Loucy (cell line): ENCODE results near the gene STRC.
"Not testable (repeated sequence)": the region's sequence is repeated elsewhere in the genome, so short reads cannot be mapped to it uniquely, and the experiment has no call there.

Experiments
- H2AFZ ChIP-seq: fragments of 200-600 bp; sonication (generic); 2 replicates; pipeline ENCODE4 v1.6.0; 2016; ENCODE audit warnings: antibody characterized with exemption, mild to moderate bottlenecking, low read length, moderate library complexity
- H3F3A ChIP-seq: fragments of 200-600 bp; 2 replicates; pipeline ENCODE4 v1.6.0; 2016; ENCODE audit warnings: antibody characterized with exemption, low read depth, mild to moderate bottlenecking
- H3K27me3 ChIP-seq: fragments of 200-600 bp; sonication (generic); 2 replicates; pipeline ENCODE4 v1.6.1; 2014; ENCODE audit warnings: low read length, mild to moderate bottlenecking; ENCODE audit not compliant: insufficient read depth, poor library complexity, severe bottlenecking
- H3K36me3 ChIP-seq: fragments of 200-600 bp; sonication (generic); 2 replicates; pipeline ENCODE4 v1.6.1; 2016; ENCODE audit warnings: low read length; ENCODE audit not compliant: insufficient read depth
- H3K4me1 ChIP-seq: fragments of 200-600 bp; sonication (generic); 2 replicates; pipeline ENCODE4 v1.5.1; 2014; ENCODE audit warnings: low read length, mild to moderate bottlenecking; ENCODE audit not compliant: insufficient read depth, poor library complexity, severe bottlenecking
- H3K4me2 ChIP-seq: fragments of 200-600 bp; sonication (generic); 2 replicates; pipeline ENCODE4 v1.6.0; 2014; ENCODE audit warnings: antibody characterized with exemption, low read length, low read depth, mild to moderate bottlenecking; ENCODE audit not compliant: poor library complexity, severe bottlenecking
- H3K4me3 ChIP-seq: fragments of 200-600 bp; sonication (generic); 2 replicates; pipeline ENCODE4 v1.5.1; 2014; ENCODE audit warnings: low read length, mild to moderate bottlenecking, mixed read lengths; ENCODE audit not compliant: poor library complexity, severe bottlenecking
- H3K79me2 ChIP-seq: fragments of 200-600 bp; sonication (generic); 2 replicates; pipeline ENCODE4 v1.6.1; 2014; ENCODE audit warnings: low read length; ENCODE audit not compliant: insufficient read depth
- H3K9ac ChIP-seq: fragments of 200-600 bp; sonication (generic); 2 replicates; pipeline ENCODE4 v1.6.0; 2014; ENCODE audit warnings: mild to moderate bottlenecking, low read depth, low read length, moderate library complexity; ENCODE audit not compliant: poor library complexity, severe bottlenecking
- H3K9me2 ChIP-seq: fragments of 200-600 bp; sonication (generic); replicated peaks from 2 replicates; pipeline ENCODE4 v1.6.1; 2016; ENCODE audit warnings: low read depth, low read length, mixed read lengths
- H3K9me3 ChIP-seq: fragments of 200-600 bp; sonication (generic); 2 replicates; pipeline ENCODE4 v1.6.1; 2014; ENCODE audit warnings: mild to moderate bottlenecking, antibody characterized with exemption, low read length, low read depth; ENCODE audit not compliant: insufficient read depth
- H4K20me1 ChIP-seq: fragments of 200-600 bp; sonication (generic); 2 replicates; pipeline ENCODE4 v1.6.0; 2014; ENCODE audit warnings: antibody characterized with exemption, low read length, mild to moderate bottlenecking; ENCODE audit not compliant: insufficient read depth, poor library complexity, severe bottlenecking

The STRC gene

GRCh38 chr15:43618700-43619099, at the start of gene STRC:
STRC (minus strand) TSS chr15:43618800; CDS start chr15:43618722, 78 bp downstream.
- H3K4me1 ChIP-seq, H3K9ac ChIP-seq, H3K27me3 ChIP-seq, H3K4me3 ChIP-seq, H3K79me2 ChIP-seq, H4K20me1 ChIP-seq, H3K36me3 ChIP-seq, H3K9me2 ChIP-seq, H3K4me2 ChIP-seq, H3K9me3 ChIP-seq, H2AFZ ChIP-seq, H3F3A ChIP-seq: not testable (repeated sequence)

GRCh38 chr15:43666177-43666576, 47.6 kb upstream of the STRC start:
- H3K9me3 ChIP-seq, H3K4me3 ChIP-seq, H3K27me3 ChIP-seq, H3K4me1 ChIP-seq, H3K9ac ChIP-seq, H4K20me1 ChIP-seq, H3K36me3 ChIP-seq, H3K79me2 ChIP-seq, H3K9me2 ChIP-seq, H3K4me2 ChIP-seq, H3F3A ChIP-seq, H2AFZ ChIP-seq: not testable (repeated sequence)

- not testable (repeated sequence) for H3K4me1 ChIP-seq, H3K9me3 ChIP-seq, H3K27me3 ChIP-seq, H3K36me3 ChIP-seq, H4K20me1 ChIP-seq, H3K79me2 ChIP-seq, H3K4me3 ChIP-seq, H3K9ac ChIP-seq, H3K4me2 ChIP-seq, H2AFZ ChIP-seq, H3F3A ChIP-seq, H3K9me2 ChIP-seq
Measured at GRCh38 chr15:43663333-43663732, 44.7 kb upstream of the STRC start.

- H3K9me3 ChIP-seq, H3K9ac ChIP-seq, H3K27me3 ChIP-seq, H3K79me2 ChIP-seq, H3F3A ChIP-seq, H3K9me2 ChIP-seq, H3K4me2 ChIP-seq, H3K4me3 ChIP-seq, H2AFZ ChIP-seq, H4K20me1 ChIP-seq, H3K4me1 ChIP-seq, H3K36me3 ChIP-seq: not testable (repeated sequence)
Measured at GRCh38 chr15:43662293-43662692, 43.7 kb upstream of the STRC start.

- H3K9ac ChIP-seq, H3K4me3 ChIP-seq, H3K4me1 ChIP-seq, H3K79me2 ChIP-seq, H3K27me3 ChIP-seq, H4K20me1 ChIP-seq, H3K9me2 ChIP-seq, H2AFZ ChIP-seq, H3K9me3 ChIP-seq, H3K4me2 ChIP-seq, H3F3A ChIP-seq, H3K36me3 ChIP-seq: not testable (repeated sequence)
Measured at GRCh38 chr15:43659727-43660126, 41.1 kb upstream of the STRC start.

GRCh38 chr15:43649430-43649926, 30.9 kb upstream of the STRC start:
- H3K4me1 ChIP-seq, H3K4me2 ChIP-seq, H3K79me2 ChIP-seq, H2AFZ ChIP-seq, H3K9ac ChIP-seq, H3F3A ChIP-seq, H3K9me2 ChIP-seq, H3K9me3 ChIP-seq, H3K27me3 ChIP-seq, H3K36me3 ChIP-seq, H3K4me3 ChIP-seq, H4K20me1 ChIP-seq: not testable (repeated sequence)
